Neural progenitor cell (in vitro differentiated cells): Measurements from ENCODE around the gene LCORL. TPM values are rescaled to one million over a fixed set of nuclear protein-coding genes. Genes with fewer than 3 reads are reported as not detected.

ENCODE experiments used
- DNase-seq: peaks from one replicate; pipeline ENCODE4 v3.0.0-alpha.2; 2016; ENCODE audit warnings: low spot score
- H2AFZ ChIP-seq: fragments of 200-600 bp; sonication (generic); replicated peaks from 2 replicates; pipeline ENCODE4 v1.6.1; 2016; ENCODE audit warnings: antibody characterized with exemption
- H3F3A ChIP-seq: fragments of 200-600 bp; sonication (generic); 2 replicates; pipeline ENCODE4 v1.6.1; 2016; ENCODE audit warnings: antibody characterized with exemption, low read depth
- H3K27ac ChIP-seq: fragments of 200-600 bp; sonication (generic); 2 replicates; pipeline ENCODE4 v1.5.1; 2016; ENCODE audit warnings: mild to moderate bottlenecking
- H3K27me3 ChIP-seq: fragments of 200-600 bp; sonication (generic); 2 replicates; pipeline ENCODE4 v1.6.1; 2016; ENCODE audit warnings: mild to moderate bottlenecking, moderate library complexity
- H3K36me3 ChIP-seq: fragments of 200-600 bp; sonication (generic); 2 replicates; pipeline ENCODE4 v1.5.1; 2016
- H3K4me1 ChIP-seq: fragments of 200-600 bp; sonication (generic); 2 replicates; pipeline ENCODE4 v1.6.1; 2016; ENCODE audit warnings: mixed run types
- H3K4me2 ChIP-seq: fragments of 200-600 bp; sonication (generic); 2 replicates; pipeline ENCODE4 v1.6.1; 2016
- H3K4me3 ChIP-seq: fragments of 200-600 bp; sonication (generic); 2 replicates; pipeline ENCODE4 v1.5.1; 2016
- H3K79me2 ChIP-seq: fragments of 200-600 bp; sonication (generic); 2 replicates; pipeline ENCODE4 v1.6.1; 2016; ENCODE audit warnings: low read depth
- H3K9ac ChIP-seq: fragments of 200-600 bp; sonication (generic); 2 replicates; pipeline ENCODE4 v1.6.1; 2016
- H3K9me3 ChIP-seq: fragments of 200-600 bp; sonication (generic); 2 replicates; pipeline ENCODE4 v1.5.1; 2016; ENCODE audit warnings: low read depth
- H4K20me1 ChIP-seq: fragments of 200-600 bp; sonication (generic); 2 replicates; pipeline ENCODE4 v1.6.1; 2016; ENCODE audit warnings: low read depth
- H3K27ac Mint-ChIP-seq: 3 replicates; pipeline ENCODE4 v1.8.0; 2021; ENCODE audit warnings: mixed read lengths
- H3K27me3 Mint-ChIP-seq: 2 replicates; pipeline ENCODE4 v1.8.0; 2022; ENCODE audit warnings: low read depth, mild to moderate bottlenecking, inconsistent platforms, moderate library complexity, mixed read lengths; ENCODE audit not compliant: insufficient read depth
- H3K36me3 Mint-ChIP-seq: 3 replicates; pipeline ENCODE4 v1.8.0; 2021; ENCODE audit warnings: mixed read lengths
- H3K4me1 Mint-ChIP-seq: 3 replicates; pipeline ENCODE4 v1.8.0; 2021; ENCODE audit warnings: mixed read lengths
- H3K4me3 Mint-ChIP-seq: 3 replicates; pipeline ENCODE4 v1.8.0; 2021; ENCODE audit warnings: mild to moderate bottlenecking, moderate library complexity, mixed read lengths
- H3K9me3 Mint-ChIP-seq: 3 replicates; pipeline ENCODE4 v1.8.0; 2020; ENCODE audit warnings: mixed read lengths
- EZH2 ChIP-seq: fragments of 200-600 bp; sonication (generic); IDR thresholded peaks from 2 replicates; pipeline ENCODE4 v1.6.1; 2017; ENCODE audit warnings: antibody characterized with exemption, mild to moderate bottlenecking, moderate library complexity
- EZH2phosphoT487 ChIP-seq: fragments of 200-600 bp; sonication (generic); IDR thresholded peaks from 2 replicates; pipeline ENCODE4 v1.6.1; 2017; ENCODE audit warnings: antibody characterized with exemption
- total RNA-seq: library from RNA; depleted of rRNA; stranded (reverse); fragments of >200 nt; gene quantifications from 2 replicates; pipeline ENCODE4 v1.2.3, GENCODE V29; 2015; ENCODE audit warnings: low replicate concordance
- TF ChIP-seq, protein P1 (sequence below): fragments of 200-600 bp; sonication (generic); IDR thresholded peaks from 2 replicates; pipeline ENCODE4 v1.5.1; 2017; ENCODE audit warnings: antibody characterized with exemption, mild to moderate bottlenecking

Gene LCORL
- total RNA-seq, 1 donor from 2014 or later = 53.6 TPM

- no peaks in the 10 kb centered on the region for H3K27me3 ChIP-seq
- H3K9me3 ChIP-seq = no peaks in the 10 kb centered on the region
- H2AFZ ChIP-seq = no peak overlapping the region
- H3K36me3 ChIP-seq = no peaks in the 10 kb centered on the region
- no peak for DNase-seq
- no peak for TF ChIP-seq EZH2phosphoT487
- TF ChIP-seq, protein P1, sequence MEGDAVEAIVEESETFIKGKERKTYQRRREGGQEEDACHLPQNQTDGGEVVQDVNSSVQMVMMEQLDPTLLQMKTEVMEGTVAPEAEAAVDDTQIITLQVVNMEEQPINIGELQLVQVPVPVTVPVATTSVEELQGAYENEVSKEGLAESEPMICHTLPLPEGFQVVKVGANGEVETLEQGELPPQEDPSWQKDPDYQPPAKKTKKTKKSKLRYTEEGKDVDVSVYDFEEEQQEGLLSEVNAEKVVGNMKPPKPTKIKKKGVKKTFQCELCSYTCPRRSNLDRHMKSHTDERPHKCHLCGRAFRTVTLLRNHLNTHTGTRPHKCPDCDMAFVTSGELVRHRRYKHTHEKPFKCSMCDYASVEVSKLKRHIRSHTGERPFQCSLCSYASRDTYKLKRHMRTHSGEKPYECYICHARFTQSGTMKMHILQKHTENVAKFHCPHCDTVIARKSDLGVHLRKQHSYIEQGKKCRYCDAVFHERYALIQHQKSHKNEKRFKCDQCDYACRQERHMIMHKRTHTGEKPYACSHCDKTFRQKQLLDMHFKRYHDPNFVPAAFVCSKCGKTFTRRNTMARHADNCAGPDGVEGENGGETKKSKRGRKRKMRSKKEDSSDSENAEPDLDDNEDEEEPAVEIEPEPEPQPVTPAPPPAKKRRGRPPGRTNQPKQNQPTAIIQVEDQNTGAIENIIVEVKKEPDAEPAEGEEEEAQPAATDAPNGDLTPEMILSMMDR = no peak
- TF ChIP-seq EZH2 = no peak
- no peak overlapping the region for H3K9ac ChIP-seq
- H3K27me3 Mint-ChIP-seq = no peaks in the 10 kb centered on the region
- H3K9me3 Mint-ChIP-seq = peaks cover 8% of the 10 kb centered on the region
- H3K27ac Mint-ChIP-seq = no peak overlapping the region
- H3K27ac ChIP-seq = no peak overlapping the region
- H3K36me3 Mint-ChIP-seq = peaks cover 16% of the 10 kb centered on the region
- H3K4me1 Mint-ChIP-seq = no peaks in the 10 kb centered on the region
- no peaks in the 10 kb centered on the region for H3K79me2 ChIP-seq
- H4K20me1 ChIP-seq = no peaks in the 10 kb centered on the region
- no peaks in the 10 kb centered on the region for H3F3A ChIP-seq
- no peak overlapping the region for H3K4me2 ChIP-seq
- H3K4me3 ChIP-seq = no peak overlapping the region
- no peak overlapping the region for H3K4me3 Mint-ChIP-seq
- no peaks in the 10 kb centered on the region for H3K4me1 ChIP-seq
Observed at GRCh38 chr4:17877661-17878060, 143.9 kb downstream of the LCORL start.

- Histone ChIP-seq H3F3A (no peaks in the 10 kb centered on the region), H3K79me2 (no peaks in the 10 kb centered on the region), H3K9me3 (no peaks in the 10 kb centered on the region), H3K27ac (no peak overlapping the region), H3K4me2 (no peak overlapping the region), H4K20me1 (no peaks in the 10 kb centered on the region), H2AFZ (no peak overlapping the region), H3K27me3 (no peaks in the 10 kb centered on the region), H3K4me1 (no peaks in the 10 kb centered on the region), H3K36me3 (no peaks in the 10 kb centered on the region), H3K9ac (no peak overlapping the region), H3K4me3 (no peak overlapping the region)
- no peak overlapping the region for H3K27ac Mint-ChIP-seq
- no peak for TF ChIP-seq EZH2
- no peak for TF ChIP-seq EZH2phosphoT487
- TF ChIP-seq, protein P1 = no peak
- H3K4me1 Mint-ChIP-seq = no peaks in the 10 kb centered on the region
- peaks cover 16% of the 10 kb centered on the region for H3K36me3 Mint-ChIP-seq
- no peaks in the 10 kb centered on the region for H3K27me3 Mint-ChIP-seq
- peaks cover 8% of the 10 kb centered on the region for H3K9me3 Mint-ChIP-seq
- H3K4me3 Mint-ChIP-seq = no peak overlapping the region
- DNase-seq = no peak
Observed at GRCh38 chr4:17876943-17877342, 144.6 kb downstream of the LCORL start.

GRCh38 chr4:17875402-17876070 lies 146.0 kb downstream of the LCORL start:
- Mint-ChIP-seq H3K36me3 (peaks cover 16% of the 10 kb centered on the region), H3K9me3 (peaks cover 8% of the 10 kb centered on the region), H3K4me3 (no peak overlapping the region), H3K4me1 (no peaks in the 10 kb centered on the region), H3K27me3 (no peaks in the 10 kb centered on the region), H3K27ac (no peak overlapping the region)
- no peak for TF ChIP-seq EZH2
- TF ChIP-seq, protein P1 = no peak
- TF ChIP-seq EZH2phosphoT487 = no peak
- Histone ChIP-seq H3K27ac (no peak overlapping the region), H3K36me3 (no peaks in the 10 kb centered on the region), H3K9ac (no peak overlapping the region), H3K9me3 (no peaks in the 10 kb centered on the region), H3K27me3 (no peaks in the 10 kb centered on the region), H3K4me2 (no peak overlapping the region), H3K4me1 (no peaks in the 10 kb centered on the region), H3K4me3 (no peak overlapping the region), H4K20me1 (no peaks in the 10 kb centered on the region), H2AFZ (no peak overlapping the region), H3K79me2 (no peaks in the 10 kb centered on the region), H3F3A (no peaks in the 10 kb centered on the region)
- DNase-seq = no peak
